Erythroblast (primary cell): Measurements from ENCODE around the gene TCEA3.

Experiments used
- GATA1 ChIP-seq: IDR thresholded peaks from 2 replicates; pipeline ENCODE4 v1.6.1; 2011; ENCODE audit warnings: low read depth, mild to moderate bottlenecking, control low read depth, low read length, moderate library complexity
- POLR2A ChIP-seq: IDR thresholded peaks from 2 replicates; pipeline ENCODE4 v1.6.1; 2011; ENCODE audit warnings: mild to moderate bottlenecking, low read length

- no peak for TF ChIP-seq POLR2A
- TF ChIP-seq GATA1, result no peak
These were observed 30.4 kb downstream of the TCEA3 start for GRCh38 chr1:23394181-23394580.
